Prostate gland (tissue), 2 donors: ENCODE results near the gene ESR1.

Experiments used
- CTCF ChIP-seq, 4 experiments: fragments of 200-600 bp in 2 of 4; fragments of 450-650 bp in 2 of 4; sonication (generic) in 2 of 4; IDR thresholded peaks; 1 replicate in 3 of 4; 2 replicates in 1 of 4; pipeline ENCODE4 v1.5.1; 2016 to 2019; ENCODE audit warnings: antibody characterized with exemption in 4 of 4, mild to moderate bottlenecking in 2 of 4, moderate library complexity in 2 of 4
- POLR2A ChIP-seq: fragments of 450-650 bp; IDR thresholded peaks from one replicate; pipeline ENCODE4 v1.6.1; 2016; ENCODE audit warnings: antibody characterized with exemption, mild to moderate bottlenecking
- POLR2AphosphoS5 ChIP-seq: sonication (generic); formaldehyde crosslinking; IDR thresholded peaks from one replicate; pipeline ENCODE4 v1.6.1; 2017; ENCODE audit warnings: antibody characterized with exemption

- TF ChIP-seq POLR2A (no peak), CTCF (IDR thresholded peaks at IDR 0.05) (no peak), POLR2AphosphoS5 (no peak)
Observed at GRCh38 chr6:151900256-151900655, 92.8 kb downstream of the ESR1 start.
